ENCODE measurements around the gene KBTBD3.

DNA sequence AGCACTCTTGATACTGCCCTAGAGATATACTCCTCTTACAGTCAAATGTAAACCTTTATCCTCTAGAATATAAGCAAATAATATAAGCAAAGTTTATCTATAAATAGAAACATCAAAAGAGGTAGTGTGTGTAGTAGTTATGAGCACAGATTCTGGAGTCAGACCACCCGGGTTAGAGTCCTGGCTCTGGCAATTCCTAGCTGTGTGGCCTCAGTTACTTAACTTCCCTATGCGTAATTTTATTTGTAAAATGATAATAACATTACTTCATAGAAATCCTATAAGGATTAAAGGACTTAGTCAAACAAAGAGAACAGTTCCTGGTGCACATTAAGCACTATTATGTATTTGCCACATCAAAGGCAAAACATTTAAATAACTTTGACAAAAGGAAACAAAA is 62.1 kb downstream of the KBTBD3 start:
- no peak for TF ChIP-seq CTCF (IDR thresholded peaks at IDR 0.05)
- no peak for TF ChIP-seq RAD21 (conservative IDR thresholded peaks at IDR 0.05 in 1 of 2, IDR thresholded peaks at IDR 0.05 in 1 of 2)
- no peak for TF ChIP-seq BCL3 (IDR thresholded peaks at IDR 0.05)
- no peak for TF ChIP-seq POLR2A (IDR thresholded peaks at IDR 0.05; ENCODE audit: low read length)
- no peak for TF ChIP-seq MAZ (IDR thresholded peaks at IDR 0.05; ENCODE audit: borderline replicate concordance, low read depth, low read length)
- no peak for TF ChIP-seq CEBPB (IDR thresholded peaks at IDR 0.05)

Measured in A549 (cell line).